ENCODE data around the gene GDNF.

GDNF gene

GRCh38 chr5:37847978-37848425 is 8.2 kb upstream of the GDNF start:
- POLR2A ChIA-PET = interaction anchor here (0.5 kb wide), 1 partner anchor 102 kb away, joined by 3 read pairs; no protein-coding TSS in a partner anchor
- TF ChIP-seq TARDBP (IDR thresholded peaks at IDR 0.05) (no peak), CTBP1 (IDR thresholded peaks at IDR 0.05; ENCODE audit: borderline replicate concordance) (no peak), FOXK2 (IDR thresholded peaks at IDR 0.05) (no peak), SUZ12 (IDR thresholded peaks at IDR 0.05) (no peak), PKNOX1 (IDR thresholded peaks at IDR 0.05) (no peak), HDGF (IDR thresholded peaks at IDR 0.05; ENCODE audit: borderline replicate concordance) (no peak), L3MBTL2 (conservative IDR thresholded peaks at IDR 0.05) (no peak), FOXM1 (IDR thresholded peaks at IDR 0.05; ENCODE audit: borderline replicate concordance) (no peak), ARNT (IDR thresholded peaks at IDR 0.05) (no peak), LEF1 (IDR thresholded peaks at IDR 0.05; ENCODE audit: borderline replicate concordance) (no peak), ELF4 (IDR thresholded peaks at IDR 0.05) (no peak)
- CTCF ChIA-PET = no interaction called here
- peak; percentile 9 for DNase-seq (ENCODE audit: extremely low spot score)

- TF ChIP-seq ARNT (IDR thresholded peaks at IDR 0.05) = no peak
- TF ChIP-seq FOXM1 (IDR thresholded peaks at IDR 0.05; ENCODE audit: borderline replicate concordance) = no peak
- no peak for TF ChIP-seq SP1 (IDR thresholded peaks at IDR 0.05)
- TF ChIP-seq SUZ12 (IDR thresholded peaks at IDR 0.05) = no peak
- TF ChIP-seq CTBP1 (IDR thresholded peaks at IDR 0.05; ENCODE audit: borderline replicate concordance) = no peak
- no peak for TF ChIP-seq ELF4 (IDR thresholded peaks at IDR 0.05)
- TF ChIP-seq LEF1 (IDR thresholded peaks at IDR 0.05; ENCODE audit: borderline replicate concordance) = no peak
- no peak for TF ChIP-seq FOXK2 (IDR thresholded peaks at IDR 0.05)
- TF ChIP-seq BHLHE40 (IDR thresholded peaks at IDR 0.05; ENCODE audit: borderline replicate concordance) = no peak
- TF ChIP-seq ZNF384 (IDR thresholded peaks at IDR 0.05) = no peak
- no peak for TF ChIP-seq HDGF (IDR thresholded peaks at IDR 0.05; ENCODE audit: borderline replicate concordance)
- TF ChIP-seq TARDBP (IDR thresholded peaks at IDR 0.05) = no peak
- no peak for TF ChIP-seq NFRKB (IDR thresholded peaks at IDR 0.05)
- no peak for TF ChIP-seq PKNOX1 (IDR thresholded peaks at IDR 0.05)
- no peak for TF ChIP-seq FOXA1 (IDR thresholded peaks at IDR 0.05)
- TF ChIP-seq L3MBTL2 (conservative IDR thresholded peaks at IDR 0.05) = no peak
Observed at GRCh38 chr5:37846786-37847310, 7.0 kb upstream of the GDNF start.

GRCh38 chr5:37844009-37844408 is 4.2 kb upstream of the GDNF start:
- ChIA-PET CTCF (interaction anchor here (0.6 kb wide), 1 partner anchor 81 kb away, joined by 3 read pairs; no protein-coding TSS in a partner anchor), POLR2A (no interaction called here)
- TF ChIP-seq SP1 (IDR thresholded peaks at IDR 0.05) (no peak), SUZ12 (IDR thresholded peaks at IDR 0.05) (no peak)
- DNase-seq (ENCODE audit: extremely low spot score) = no peak

More at GRCh38 chr5:37846786-37847310, 7.0 kb upstream of the GDNF start:
- ChIA-PET POLR2A (no interaction called here), CTCF (no interaction called here)
- DNase-seq (ENCODE audit: extremely low spot score) = no peak

GRCh38 chr5:37842048-37842447 is 2.2 kb upstream of the GDNF start:
- TF ChIP-seq HDGF (IDR thresholded peaks at IDR 0.05; ENCODE audit: borderline replicate concordance) (no peak), ELF4 (IDR thresholded peaks at IDR 0.05) (no peak), L3MBTL2 (conservative IDR thresholded peaks at IDR 0.05) (no peak), ARNT (IDR thresholded peaks at IDR 0.05) (no peak), CTBP1 (IDR thresholded peaks at IDR 0.05; ENCODE audit: borderline replicate concordance) (no peak), FOXK2 (IDR thresholded peaks at IDR 0.05) (no peak), SUZ12 (IDR thresholded peaks at IDR 0.05) (no peak), FOXA1 (IDR thresholded peaks at IDR 0.05) (no peak), ZNF384 (IDR thresholded peaks at IDR 0.05) (no peak), TARDBP (IDR thresholded peaks at IDR 0.05) (no peak), LEF1 (IDR thresholded peaks at IDR 0.05; ENCODE audit: borderline replicate concordance) (no peak), PKNOX1 (IDR thresholded peaks at IDR 0.05) (no peak), NFRKB (IDR thresholded peaks at IDR 0.05) (no peak)
- POLR2A ChIA-PET = no interaction called here
- no peak for DNase-seq (ENCODE audit: extremely low spot score)
- CTCF ChIA-PET = no interaction called here

- ChIA-PET CTCF (no interaction called here), POLR2A (no interaction called here)
- no peak for DNase-seq (ENCODE audit: extremely low spot score)
- TF ChIP-seq HDGF (IDR thresholded peaks at IDR 0.05; ENCODE audit: borderline replicate concordance) = no peak
- no peak for TF ChIP-seq PKNOX1 (IDR thresholded peaks at IDR 0.05)
- no peak for TF ChIP-seq CTBP1 (IDR thresholded peaks at IDR 0.05; ENCODE audit: borderline replicate concordance)
- no peak for TF ChIP-seq L3MBTL2 (conservative IDR thresholded peaks at IDR 0.05)
- no peak for TF ChIP-seq FOXK2 (IDR thresholded peaks at IDR 0.05)
- no peak for TF ChIP-seq NFRKB (IDR thresholded peaks at IDR 0.05)
- no peak for TF ChIP-seq ELF4 (IDR thresholded peaks at IDR 0.05)
- TF ChIP-seq TARDBP (IDR thresholded peaks at IDR 0.05) = no peak
- no peak for TF ChIP-seq LEF1 (IDR thresholded peaks at IDR 0.05; ENCODE audit: borderline replicate concordance)
- TF ChIP-seq FOXA1 (IDR thresholded peaks at IDR 0.05) = no peak
- TF ChIP-seq SUZ12 (IDR thresholded peaks at IDR 0.05) = no peak
- TF ChIP-seq ZNF384 (IDR thresholded peaks at IDR 0.05) = no peak
Observed at GRCh38 chr5:37841203-37841602, 1.4 kb upstream of the GDNF start.
